CD4-positive, CD25-positive, alpha-beta regulatory T cell (primary cell): ENCODE data around the gene AVL9. TPM values are rescaled to one million over a fixed set of nuclear protein-coding genes. Genes with fewer than 3 reads are reported as not detected.
"Not testable (repeated sequence)": the region's sequence is repeated elsewhere in the genome, so short reads cannot be mapped to it uniquely, and the experiment has no call there.

ENCODE experiments used
- ATAC-seq, 2 donors: fragments of 150-1000 bp; cut with Tn5 transposase; one replicate each; pipeline ENCODE4 v1.10.0; 2021; ENCODE audit warnings: low read depth in 2 of 2, moderate number of reproducible peaks in 2 of 2, moderate library complexity in 1 of 2
- DNase-seq, 3 donors: peaks; one replicate each; pipeline versions ENCODE4 v3.0.0 to v3.0.0-alpha.2; 2012 to 2022; ENCODE audit warnings: mixed read lengths in 1 of 3
- H3K27ac ChIP-seq: one replicate; pipeline ENCODE4 v1.7.0; 2013; ENCODE audit warnings: mild to moderate bottlenecking, low read length; ENCODE audit not compliant: insufficient read depth, poor library complexity, severe bottlenecking
- H3K27me3 ChIP-seq: one replicate; pipeline ENCODE4 v1.7.0; 2013; ENCODE audit warnings: low read length; ENCODE audit not compliant: control insufficient read depth, insufficient read depth
- H3K36me3 ChIP-seq: one replicate; pipeline ENCODE4 v1.7.0; 2013; ENCODE audit warnings: mild to moderate bottlenecking, low read length, moderate library complexity; ENCODE audit not compliant: control insufficient read depth, insufficient read depth
- H3K4me1 ChIP-seq: 2 replicates; pipeline ENCODE4 v1.7.0; 2013; ENCODE audit warnings: mild to moderate bottlenecking, low read length; ENCODE audit not compliant: insufficient read depth, control insufficient read depth, poor library complexity, severe bottlenecking
- H3K4me3 ChIP-seq: one replicate; pipeline ENCODE4 v1.7.0; 2013; ENCODE audit warnings: low read depth, mild to moderate bottlenecking, low read length, moderate library complexity
- H3K9me3 ChIP-seq, 2 experiments: 1 replicate in 1 of 2; 2 replicates in 1 of 2; pipeline ENCODE4 v1.7.0; 2013; ENCODE audit warnings: low read length in 2 of 2, mild to moderate bottlenecking in 1 of 2, moderate library complexity in 1 of 2; ENCODE audit not compliant: control insufficient read depth in 2 of 2
- H3K27ac Mint-ChIP-seq, 3 donors: one replicate each; pipeline ENCODE4 v1.8.0; 2020 to 2022; ENCODE audit warnings: mild to moderate bottlenecking in 3 of 3, mixed read lengths in 3 of 3, moderate library complexity in 2 of 3
- H3K27me3 Mint-ChIP-seq: one replicate; pipeline ENCODE4 v1.8.0; 2022; ENCODE audit warnings: mild to moderate bottlenecking, mixed read lengths
- H3K36me3 Mint-ChIP-seq: one replicate; pipeline ENCODE4 v1.8.0; 2020; ENCODE audit warnings: mixed read lengths
- H3K4me1 Mint-ChIP-seq, 4 donors: one replicate each; pipeline ENCODE4 v1.8.0; 2020 to 2022; ENCODE audit warnings: mixed read lengths in 4 of 4, mild to moderate bottlenecking in 1 of 4
- H3K4me3 Mint-ChIP-seq, 4 donors: one replicate each; pipeline ENCODE4 v1.8.0; 2020 to 2022; ENCODE audit warnings: mild to moderate bottlenecking in 4 of 4, mixed read lengths in 4 of 4, moderate library complexity in 3 of 4
- H3K9me3 Mint-ChIP-seq, 7 donors: one replicate each; pipeline ENCODE4 v1.8.0; 2020 to 2022; ENCODE audit warnings: mixed read lengths in 7 of 7, mild to moderate bottlenecking in 3 of 7, moderate library complexity in 2 of 7
- polyA plus RNA-seq, 4 donors: library from polyadenylated mRNA; unstranded; fragments of 300-500 nt; fragmentation: Illumina TruSeq; gene quantifications; one replicate each; pipeline ENCODE4 v1.2.3, GENCODE V29; 2021
- total RNA-seq: library from RNA; stranded (reverse); gene quantifications from one replicate; pipeline ENCODE4 v1.2.3, GENCODE V29; 2022

Gene AVL9
- total and polyA plus RNA-seq, 5 donors from 2014 or later: 8.9 to 31.8 (median 12.3) TPM

GRCh38 chr7:32499755-32500154, 4.5 kb downstream of the AVL9 start:
- H3K27ac Mint-ChIP-seq: peak overlapping the region in 1 of 3 donors; percentile 5
- ATAC-seq, H3K4me3 ChIP-seq, H3K36me3 ChIP-seq, H3K27ac ChIP-seq, H3K9me3 Mint-ChIP-seq, H3K27me3 ChIP-seq, DNase-seq, H3K9me3 ChIP-seq, H3K27me3 Mint-ChIP-seq: not testable (repeated sequence)
- peaks cover 13% of the 10 kb centered on the region for H3K36me3 Mint-ChIP-seq
- peak overlapping the region in 2 of 4 donors; percentile 39 to 78 for H3K4me3 Mint-ChIP-seq
- H3K4me1 ChIP-seq: peaks cover 27% of the 10 kb centered on the region
- H3K4me1 Mint-ChIP-seq: peaks cover 22 to 72% (median 44%) of the 10 kb centered on the region in 4 donors

GRCh38 chr7:32500216-32500615, 4.9 kb downstream of the AVL9 start:
- H3K9me3 Mint-ChIP-seq, H3K4me3 ChIP-seq, H3K36me3 ChIP-seq, H3K27me3 Mint-ChIP-seq, DNase-seq, H3K27me3 ChIP-seq, ATAC-seq, H3K27ac ChIP-seq, H3K9me3 ChIP-seq: not testable (repeated sequence)
- Mint-ChIP-seq H3K27ac (peak overlapping the region in 2 of 3 donors; percentile 5 to 9), H3K4me3 (peak overlapping the region in 3 of 4 donors; percentile 39 to 78 (median 70)), H3K36me3 (peaks cover 13% of the 10 kb centered on the region), H3K4me1 (peaks cover 22 to 69% (median 43%) of the 10 kb centered on the region in 4 donors)
- peaks cover 24% of the 10 kb centered on the region for H3K4me1 ChIP-seq

GRCh38 chr7:32500922-32501341, 5.6 kb downstream of the AVL9 start:
- Histone ChIP-seq H3K9me3 (no peaks in the 10 kb centered on the region), H3K4me1 (peaks cover 23% of the 10 kb centered on the region), H3K27me3 (no peaks in the 10 kb centered on the region), H3K4me3 (no peak overlapping the region), H3K27ac (no peak overlapping the region), H3K36me3 (no peaks in the 10 kb centered on the region)
- ATAC-seq (no peak), DNase-seq (peak in 1 of 3 donors; percentile 11)
- no peaks in the 10 kb centered on the region for H3K27me3 Mint-ChIP-seq
- H3K27ac Mint-ChIP-seq: peak overlapping the region; percentile 12 to 72 (median 15)
- peaks cover 26 to 71% (median 44%) of the 10 kb centered on the region in 4 donors for H3K4me1 Mint-ChIP-seq
- H3K36me3 Mint-ChIP-seq: peaks cover 13% of the 10 kb centered on the region
- H3K4me3 Mint-ChIP-seq: peak overlapping the region in 2 of 4 donors; percentile 48 to 78
- peaks cover 0 to 2% (median 0%) of the 10 kb centered on the region in 7 donors for H3K9me3 Mint-ChIP-seq

GRCh38 chr7:32501522-32501921, 6.2 kb downstream of the AVL9 start:
- H3K4me1 Mint-ChIP-seq: peaks cover 23 to 71% (median 44%) of the 10 kb centered on the region in 4 donors
- H3K27me3 Mint-ChIP-seq: no peaks in the 10 kb centered on the region
- Histone ChIP-seq H3K4me1 (peaks cover 18% of the 10 kb centered on the region), H3K27me3 (no peaks in the 10 kb centered on the region), H3K27ac (no peak overlapping the region), H3K36me3 (no peaks in the 10 kb centered on the region), H3K4me3 (peak overlapping the region; percentile 21), H3K9me3 (no peaks in the 10 kb centered on the region)
- no peak overlapping the region for H3K27ac Mint-ChIP-seq
- peak overlapping the region; percentile 16 to 78 (median 32) for H3K4me3 Mint-ChIP-seq
- no peaks in the 10 kb centered on the region for H3K9me3 Mint-ChIP-seq
- H3K36me3 Mint-ChIP-seq: peaks cover 16% of the 10 kb centered on the region
- no peak for DNase-seq
- no peak for ATAC-seq

- no peaks in the 10 kb centered on the region for H3K36me3 ChIP-seq
These were observed 7.4 kb downstream of the AVL9 start for GRCh38 chr7:32502728-32503127.

GRCh38 chr7:32506266-32507054, 11.2 kb downstream of the AVL9 start:
- H3K4me1 Mint-ChIP-seq: peaks cover 16 to 80% (median 34%) of the 10 kb centered on the region in 4 donors
- Histone ChIP-seq H3K36me3 (no peaks in the 10 kb centered on the region), H3K9me3 (no peaks in the 10 kb centered on the region), H3K4me3 (no peak overlapping the region), H3K27me3 (no peaks in the 10 kb centered on the region), H3K27ac (no peak overlapping the region), H3K4me1 (peaks cover 16% of the 10 kb centered on the region)
- ATAC-seq (no peak), DNase-seq (peak in 1 of 3 donors; percentile 12)
- no peaks in the 10 kb centered on the region for H3K27me3 Mint-ChIP-seq
- peak overlapping the region in 1 of 3 donors; percentile 11 for H3K27ac Mint-ChIP-seq
- no peaks in the 10 kb centered on the region for H3K9me3 Mint-ChIP-seq
- peaks cover 16% of the 10 kb centered on the region for H3K36me3 Mint-ChIP-seq
- peak overlapping the region in 3 of 4 donors; percentile 15 to 73 (median 33) for H3K4me3 Mint-ChIP-seq

More at GRCh38 chr7:32502728-32503127, 7.4 kb downstream of the AVL9 start:
- peak overlapping the region in 2 of 4 donors; percentile 50 to 53 for H3K4me3 Mint-ChIP-seq
- ATAC-seq (no peak), DNase-seq (no peak)
- no peak overlapping the region for H3K27ac ChIP-seq
- H3K36me3 Mint-ChIP-seq: peaks cover 24% of the 10 kb centered on the region
- H3K9me3 Mint-ChIP-seq: no peaks in the 10 kb centered on the region
- no peaks in the 10 kb centered on the region for H3K9me3 ChIP-seq
- peaks cover 28 to 71% (median 46%) of the 10 kb centered on the region in 4 donors for H3K4me1 Mint-ChIP-seq
- no peaks in the 10 kb centered on the region for H3K27me3 Mint-ChIP-seq
- no peak overlapping the region for H3K27ac Mint-ChIP-seq
- H3K27me3 ChIP-seq: no peaks in the 10 kb centered on the region
- no peak overlapping the region for H3K4me3 ChIP-seq
- peaks cover 18% of the 10 kb centered on the region for H3K4me1 ChIP-seq

GRCh38 chr7:32507414-32507813, 12.1 kb downstream of the AVL9 start:
- Histone ChIP-seq H3K27me3 (no peaks in the 10 kb centered on the region), H3K4me1 (peaks cover 17% of the 10 kb centered on the region), H3K27ac (no peak overlapping the region), H3K9me3 (no peaks in the 10 kb centered on the region), H3K36me3 (no peaks in the 10 kb centered on the region), H3K4me3 (no peak overlapping the region)
- H3K4me3 Mint-ChIP-seq: peak overlapping the region in 1 of 4 donors; percentile 10
- H3K27me3 Mint-ChIP-seq: no peaks in the 10 kb centered on the region
- peaks cover 16% of the 10 kb centered on the region for H3K36me3 Mint-ChIP-seq
- ATAC-seq (no peak), DNase-seq (no peak)
- peaks cover 14 to 82% (median 37%) of the 10 kb centered on the region in 4 donors for H3K4me1 Mint-ChIP-seq
- H3K27ac Mint-ChIP-seq: peak overlapping the region in 1 of 3 donors; percentile 11
- no peaks in the 10 kb centered on the region for H3K9me3 Mint-ChIP-seq
